Measurements from ENCODE around the gene GAL3ST1. TPM values are rescaled to one million over a fixed set of nuclear protein-coding genes. Genes with fewer than 3 reads are reported as not detected.

Gene GAL3ST1
- polyA plus RNA-seq, 1 donor from 2014 or later: 1.6 TPM

- no peak overlapping the region for H3K27ac ChIP-seq (ENCODE audit: low read length)
- TF ChIP-seq, protein P1, sequence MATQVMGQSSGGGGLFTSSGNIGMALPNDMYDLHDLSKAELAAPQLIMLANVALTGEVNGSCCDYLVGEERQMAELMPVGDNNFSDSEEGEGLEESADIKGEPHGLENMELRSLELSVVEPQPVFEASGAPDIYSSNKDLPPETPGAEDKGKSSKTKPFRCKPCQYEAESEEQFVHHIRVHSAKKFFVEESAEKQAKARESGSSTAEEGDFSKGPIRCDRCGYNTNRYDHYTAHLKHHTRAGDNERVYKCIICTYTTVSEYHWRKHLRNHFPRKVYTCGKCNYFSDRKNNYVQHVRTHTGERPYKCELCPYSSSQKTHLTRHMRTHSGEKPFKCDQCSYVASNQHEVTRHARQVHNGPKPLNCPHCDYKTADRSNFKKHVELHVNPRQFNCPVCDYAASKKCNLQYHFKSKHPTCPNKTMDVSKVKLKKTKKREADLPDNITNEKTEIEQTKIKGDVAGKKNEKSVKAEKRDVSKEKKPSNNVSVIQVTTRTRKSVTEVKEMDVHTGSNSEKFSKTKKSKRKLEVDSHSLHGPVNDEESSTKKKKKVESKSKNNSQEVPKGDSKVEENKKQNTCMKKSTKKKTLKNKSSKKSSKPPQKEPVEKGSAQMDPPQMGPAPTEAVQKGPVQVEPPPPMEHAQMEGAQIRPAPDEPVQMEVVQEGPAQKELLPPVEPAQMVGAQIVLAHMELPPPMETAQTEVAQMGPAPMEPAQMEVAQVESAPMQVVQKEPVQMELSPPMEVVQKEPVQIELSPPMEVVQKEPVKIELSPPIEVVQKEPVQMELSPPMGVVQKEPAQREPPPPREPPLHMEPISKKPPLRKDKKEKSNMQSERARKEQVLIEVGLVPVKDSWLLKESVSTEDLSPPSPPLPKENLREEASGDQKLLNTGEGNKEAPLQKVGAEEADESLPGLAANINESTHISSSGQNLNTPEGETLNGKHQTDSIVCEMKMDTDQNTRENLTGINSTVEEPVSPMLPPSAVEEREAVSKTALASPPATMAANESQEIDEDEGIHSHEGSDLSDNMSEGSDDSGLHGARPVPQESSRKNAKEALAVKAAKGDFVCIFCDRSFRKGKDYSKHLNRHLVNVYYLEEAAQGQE (IDR thresholded peaks at IDR 0.05; ENCODE audit: borderline replicate concordance): no peak
- TF ChIP-seq MXI1 (conservative IDR thresholded peaks at IDR 0.05; ENCODE audit: poor library complexity, severe bottlenecking) (no peak), EZH2 (IDR thresholded peaks at IDR 0.05; ENCODE audit: borderline replicate concordance, insufficient read depth, low read length, poor library complexity, severe bottlenecking) (no peak)
- no peaks in the 10 kb centered on the region for H3K9me2 ChIP-seq (ENCODE audit: insufficient read depth, low read length)
- no peaks in the 10 kb centered on the region for H4K20me1 ChIP-seq (ENCODE audit: insufficient read depth)
- H3K9ac ChIP-seq (ENCODE audit: low read length): no peak overlapping the region
- H3K4me2 ChIP-seq (ENCODE audit: low read length): no peak overlapping the region
- H2AFZ ChIP-seq (ENCODE audit: low read depth, low read length): no peak overlapping the region
- peaks cover 18% of the 10 kb centered on the region for H3K79me2 ChIP-seq (replicated peaks; ENCODE audit: insufficient read depth, low read length)
- H3K27me3 ChIP-seq (ENCODE audit: insufficient read depth, low read depth, low read length): no peaks in the 10 kb centered on the region
- no peaks in the 10 kb centered on the region for H3K9me3 ChIP-seq (ENCODE audit: low read length)
- H3K36me3 ChIP-seq (ENCODE audit: insufficient read depth, low read length): no peaks in the 10 kb centered on the region
- H3F3A ChIP-seq (ENCODE audit: insufficient read depth, low read length, poor library complexity, severe bottlenecking): no peaks in the 10 kb centered on the region
- no peak overlapping the region for H3K4me3 ChIP-seq (ENCODE audit: low read length)
Measured at GRCh38 chr22:30586414-30586813, 11.9 kb upstream of the GAL3ST1 start.

- no peak overlapping the region for H2AFZ ChIP-seq (ENCODE audit: low read depth, low read length)
- H3F3A ChIP-seq (ENCODE audit: insufficient read depth, low read length, poor library complexity, severe bottlenecking): no peaks in the 10 kb centered on the region
- H3K27me3 ChIP-seq (ENCODE audit: insufficient read depth, low read depth, low read length): no peaks in the 10 kb centered on the region
- H3K4me2 ChIP-seq (ENCODE audit: low read length): no peak overlapping the region
- no peaks in the 10 kb centered on the region for H4K20me1 ChIP-seq (ENCODE audit: insufficient read depth)
- no peak for TF ChIP-seq POLR2AphosphoS5 (IDR thresholded peaks at IDR 0.05)
- no peak for TF ChIP-seq SMC3 (conservative IDR thresholded peaks at IDR 0.05; ENCODE audit: poor library complexity)
- TF ChIP-seq RAD21 (conservative IDR thresholded peaks at IDR 0.05): no peak
- no peak for TF ChIP-seq EZH2 (IDR thresholded peaks at IDR 0.05; ENCODE audit: borderline replicate concordance, insufficient read depth, low read length, poor library complexity, severe bottlenecking)
- no peak for TF ChIP-seq TAF1 (IDR thresholded peaks at IDR 0.05; ENCODE audit: low read depth)
- no peak for TF ChIP-seq EP300 (conservative IDR thresholded peaks at IDR 0.05; ENCODE audit: poor library complexity, severe bottlenecking)
- TF ChIP-seq MXI1 (conservative IDR thresholded peaks at IDR 0.05; ENCODE audit: poor library complexity, severe bottlenecking): no peak
- no peak for TF ChIP-seq CTCF (IDR thresholded peaks at IDR 0.05; ENCODE audit: poor library complexity, severe bottlenecking)
- TF ChIP-seq, protein P1 (IDR thresholded peaks at IDR 0.05; ENCODE audit: borderline replicate concordance): no peak
- no peaks in the 10 kb centered on the region for H3K79me2 ChIP-seq (replicated peaks; ENCODE audit: insufficient read depth, low read length)
- no peak overlapping the region for H3K27ac ChIP-seq (ENCODE audit: low read length)
- no peaks in the 10 kb centered on the region for H3K9me3 ChIP-seq (ENCODE audit: low read length)
- H3K9me2 ChIP-seq (ENCODE audit: insufficient read depth, low read length): no peaks in the 10 kb centered on the region
- no peak overlapping the region for H3K4me3 ChIP-seq (ENCODE audit: low read length)
- H3K36me3 ChIP-seq (ENCODE audit: insufficient read depth, low read length): no peaks in the 10 kb centered on the region
- no peak overlapping the region for H3K9ac ChIP-seq (ENCODE audit: low read length)
Measured at GRCh38 chr22:30584441-30584840, 10.0 kb upstream of the GAL3ST1 start.

All from neural cell (in vitro differentiated cells).